Measurements from ENCODE around the gene EMX1. TPM values are rescaled to one million over a fixed set of nuclear protein-coding genes. Genes with fewer than 3 reads are reported as not detected.

Gene EMX1
- total and polyA plus RNA-seq, 2 of the 13 experiments (the other 11 are each of a cell fraction or from before 2014, with no cell fraction given) = 0.62 to 4.9 TPM

DNA sequence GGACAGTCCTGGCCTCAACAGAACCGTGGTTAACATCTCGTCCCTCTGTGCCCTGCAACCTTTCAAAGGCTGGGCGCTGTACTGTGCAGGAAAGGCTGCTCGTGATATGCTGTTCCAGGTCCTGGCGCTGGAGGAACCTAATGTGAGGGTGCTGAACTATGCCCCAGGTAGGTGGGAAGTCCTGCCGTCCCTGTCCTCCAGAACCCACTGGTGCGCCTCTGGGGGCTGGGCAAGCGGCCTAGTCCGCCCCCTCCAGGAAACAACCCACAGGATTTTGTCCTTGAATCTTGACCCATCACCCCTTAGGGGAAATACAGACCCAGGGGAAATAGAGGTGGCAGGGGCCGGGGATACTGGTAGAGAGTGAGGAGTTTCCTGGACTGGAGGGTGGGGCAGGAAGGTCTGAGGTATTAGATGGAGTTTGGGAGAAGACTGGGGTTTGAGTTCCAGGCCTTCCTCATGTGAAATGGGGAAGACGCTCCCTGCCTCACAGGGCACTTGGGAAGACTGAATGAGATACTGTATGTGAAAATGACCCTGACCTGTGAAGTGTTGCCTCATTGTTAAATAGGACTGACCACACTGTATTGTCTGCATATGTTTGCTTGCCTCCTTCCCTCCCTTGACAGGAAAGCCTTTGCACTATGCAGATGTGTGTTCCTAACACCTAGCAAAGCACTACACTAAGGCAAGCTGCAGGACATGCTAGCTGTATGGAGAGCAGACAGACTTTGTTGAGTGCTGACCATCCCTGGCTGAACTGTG lies 28.7 kb upstream of the EMX1 start (continued):
- TF ChIP-seq, protein P1, sequence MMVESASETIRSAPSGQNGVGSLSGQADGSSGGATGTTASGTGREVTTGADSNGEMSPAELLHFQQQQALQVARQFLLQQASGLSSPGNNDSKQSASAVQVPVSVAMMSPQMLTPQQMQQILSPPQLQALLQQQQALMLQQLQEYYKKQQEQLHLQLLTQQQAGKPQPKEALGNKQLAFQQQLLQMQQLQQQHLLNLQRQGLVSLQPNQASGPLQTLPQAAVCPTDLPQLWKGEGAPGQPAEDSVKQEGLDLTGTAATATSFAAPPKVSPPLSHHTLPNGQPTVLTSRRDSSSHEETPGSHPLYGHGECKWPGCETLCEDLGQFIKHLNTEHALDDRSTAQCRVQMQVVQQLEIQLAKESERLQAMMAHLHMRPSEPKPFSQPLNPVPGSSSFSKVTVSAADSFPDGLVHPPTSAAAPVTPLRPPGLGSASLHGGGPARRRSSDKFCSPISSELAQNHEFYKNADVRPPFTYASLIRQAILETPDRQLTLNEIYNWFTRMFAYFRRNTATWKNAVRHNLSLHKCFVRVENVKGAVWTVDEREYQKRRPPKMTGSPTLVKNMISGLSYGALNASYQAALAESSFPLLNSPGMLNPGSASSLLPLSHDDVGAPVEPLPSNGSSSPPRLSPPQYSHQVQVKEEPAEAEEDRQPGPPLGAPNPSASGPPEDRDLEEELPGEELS (CRISPR knock-in tag; IDR thresholded peaks at IDR 0.05) = peak; percentile 78
- TF ChIP-seq PAXIP1 (CRISPR knock-in tag; conservative IDR thresholded peaks at IDR 0.05) (peak; percentile 76), NONO (IDR thresholded peaks at IDR 0.05) (no peak), NONO (CRISPR knock-in tag; conservative IDR thresholded peaks at IDR 0.05) (peak; percentile 79), ZBTB20 (CRISPR knock-in tag; IDR thresholded peaks at IDR 0.05; ENCODE audit: borderline replicate concordance, low read depth) (no peak), ZFP90 (CRISPR knock-in tag; IDR thresholded peaks at IDR 0.05; ENCODE audit: borderline replicate concordance) (peak; percentile 68; the same call in 1 of the 2 replicates), RFX1 (IDR thresholded peaks at IDR 0.05) (no peak), HNRNPUL1 (IDR thresholded peaks at IDR 0.05; ENCODE audit: low read depth, low read length) (no peak), HMG20B (CRISPR knock-in tag; conservative IDR thresholded peaks at IDR 0.05) (no peak), PTBP1 (IDR thresholded peaks at IDR 0.05; ENCODE audit: low read depth, low read length, poor library complexity, severe bottlenecking) (no peak), ZNF510 (CRISPR knock-in tag; IDR thresholded peaks at IDR 0.05; ENCODE audit: low read depth) (no peak), HDAC1 (CRISPR knock-in tag; IDR thresholded peaks at IDR 0.05) (peak; percentile 59; the same call in 1 of the 2 replicates), ZNF512B (CRISPR knock-in tag; IDR thresholded peaks at IDR 0.05; ENCODE audit: borderline replicate concordance) (0 out of 2 replicates have a peak, but pooled peaks have one; percentile 72), ZNF773 (CRISPR knock-in tag; IDR thresholded peaks at IDR 0.05; ENCODE audit: borderline replicate concordance) (no peak), U2AF2 (IDR thresholded peaks at IDR 0.05; ENCODE audit: low read depth, low read length) (no peak), DNMT1 (CRISPR knock-in tag; IDR thresholded peaks at IDR 0.05) (no peak), NFE2 (CRISPR knock-in tag; IDR thresholded peaks at IDR 0.05) (no peak), ZKSCAN1 (IDR thresholded peaks at IDR 0.05; ENCODE audit: low read length) (no peak)
- TF ChIP-seq, protein P2, sequence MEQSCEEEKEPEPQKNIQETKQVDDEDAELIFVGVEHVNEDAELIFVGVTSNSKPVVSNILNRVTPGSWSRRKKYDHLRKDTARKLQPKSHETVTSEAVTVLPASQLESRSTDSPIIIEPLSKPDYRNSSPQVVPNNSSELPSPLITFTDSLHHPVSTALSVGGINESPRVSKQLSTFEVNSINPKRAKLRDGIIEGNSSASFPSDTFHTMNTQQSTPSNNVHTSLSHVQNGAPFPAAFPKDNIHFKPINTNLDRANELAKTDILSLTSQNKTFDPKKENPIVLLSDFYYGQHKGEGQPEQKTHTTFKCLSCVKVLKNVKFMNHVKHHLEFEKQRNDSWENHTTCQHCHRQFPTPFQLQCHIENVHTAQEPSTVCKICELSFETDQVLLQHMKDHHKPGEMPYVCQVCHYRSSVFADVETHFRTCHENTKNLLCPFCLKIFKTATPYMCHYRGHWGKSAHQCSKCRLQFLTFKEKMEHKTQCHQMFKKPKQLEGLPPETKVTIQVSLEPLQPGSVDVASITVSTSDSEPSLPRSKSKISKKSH (CRISPR knock-in tag; IDR thresholded peaks at IDR 0.05; ENCODE audit: borderline replicate concordance) = no peak

Measured in HepG2 (cell line).